ENCODE data around the gene DNM2. TPM values are rescaled to one million over a fixed set of nuclear protein-coding genes. Genes with fewer than 3 reads are reported as not detected.

The DNM2 gene
- total and polyA plus RNA-seq, 5 donors from 2014 or later, result 61.8 to 269 (median 63.1) TPM

DNA sequence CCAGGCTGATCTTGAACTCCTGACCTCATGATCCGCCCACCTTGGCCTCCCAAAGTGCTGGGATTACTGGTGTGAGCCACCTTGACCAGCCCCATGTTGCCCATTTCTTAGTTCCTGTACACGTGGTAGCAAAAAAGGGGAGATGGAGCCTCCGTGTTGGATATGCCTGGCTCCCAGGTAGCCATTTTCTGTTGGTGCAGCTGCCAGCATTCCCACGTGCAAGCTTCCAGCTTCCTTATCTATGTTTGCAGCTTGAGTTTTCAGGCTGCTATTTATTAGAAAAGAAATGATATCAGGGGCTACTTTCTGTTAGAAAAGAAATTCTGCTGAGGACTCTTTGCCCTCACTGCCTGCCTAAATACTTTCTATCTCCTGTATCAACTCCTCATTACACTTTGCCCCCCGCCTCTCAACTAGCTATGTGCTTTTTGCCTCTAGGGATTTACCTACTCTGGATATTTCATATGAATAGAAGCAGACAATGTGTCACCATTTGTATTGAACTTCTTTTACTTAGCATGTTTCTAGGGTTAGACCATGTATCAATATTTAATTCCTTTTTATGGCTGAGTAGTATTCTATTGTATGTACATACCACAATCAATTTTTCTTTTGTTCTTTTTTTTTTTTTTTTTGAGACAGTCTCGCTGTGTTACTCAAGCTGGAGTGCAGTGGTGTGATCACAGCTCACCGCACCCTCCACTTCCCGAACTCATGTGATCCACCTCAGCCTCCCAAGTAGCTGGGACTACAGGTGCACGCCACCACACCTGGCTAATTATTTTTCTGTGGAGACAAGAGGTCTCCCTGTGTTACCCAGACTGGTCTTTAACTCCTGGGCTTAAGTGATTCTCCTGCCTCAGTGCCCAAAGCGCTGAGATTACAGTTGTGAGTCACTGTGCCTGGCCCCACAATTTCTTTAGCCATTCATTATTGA is 121.5 kb downstream of the DNM2 start:
- ATAC-seq (ENCODE audit: low read depth in 2 of 2), result no peak
- H3K27ac ChIP-seq (ENCODE audit: insufficient read depth, low read length, poor library complexity, severe bottlenecking), result no peak overlapping the region
- peaks cover 0 to 5% of the 10 kb centered on the region in 2 experiments for H3K9me3 ChIP-seq (ENCODE audit: control insufficient read depth in 2 of 2, low read length in 2 of 2)
- no peaks in the 10 kb centered on the region for H3K27me3 ChIP-seq (ENCODE audit: control insufficient read depth, insufficient read depth, low read length)
- Mint-ChIP-seq H3K36me3 (peaks cover 12% of the 10 kb centered on the region), H3K27ac (no peak overlapping the region), H3K4me1 (peaks cover 0 to 17% (median 9%) of the 10 kb centered on the region in 4 donors), H3K27me3 (peaks cover 9% of the 10 kb centered on the region), H3K9me3 (peaks cover 0 to 9% (median 2%) of the 10 kb centered on the region in 7 donors), H3K4me3 (peak overlapping the region in 1 of 4 donors; percentile 16)
- peaks cover 6% of the 10 kb centered on the region for H3K4me1 ChIP-seq (ENCODE audit: control insufficient read depth, insufficient read depth, low read length, poor library complexity, severe bottlenecking)
- no peak for DNase-seq
- H3K4me3 ChIP-seq (ENCODE audit: low read depth, low read length), result no peak overlapping the region
- no peaks in the 10 kb centered on the region for H3K36me3 ChIP-seq (ENCODE audit: control insufficient read depth, insufficient read depth, low read length)

DNA sequence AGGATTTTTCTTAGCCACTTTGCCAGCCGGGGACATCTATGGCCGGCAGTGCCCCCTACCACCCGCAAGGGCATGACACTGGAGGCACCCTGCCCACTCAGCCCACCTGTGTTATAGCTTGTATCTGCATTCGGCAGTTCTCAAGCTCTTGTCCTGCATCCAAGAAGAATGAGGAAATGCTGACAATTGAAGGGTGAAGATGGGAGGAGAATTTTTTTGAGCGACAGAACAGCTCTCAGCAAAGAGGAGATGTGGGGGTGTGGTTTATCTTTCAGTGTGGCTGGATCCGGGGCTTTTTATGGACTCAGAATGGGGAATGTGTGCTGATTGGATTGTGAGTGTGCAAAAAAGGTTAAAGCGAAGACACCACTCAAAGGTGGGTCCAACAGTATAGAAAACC is 124.9 kb downstream of the DNM2 start:
- no peaks in the 10 kb centered on the region for H3K27me3 ChIP-seq (ENCODE audit: control insufficient read depth, insufficient read depth, low read length)
- H3K27me3 Mint-ChIP-seq, result peaks cover 4% of the 10 kb centered on the region
- ATAC-seq (ENCODE audit: low read depth in 2 of 2) (no peak), DNase-seq (no peak)
- no peaks in the 10 kb centered on the region for H3K36me3 ChIP-seq (ENCODE audit: control insufficient read depth, insufficient read depth, low read length)
- H3K4me1 ChIP-seq (ENCODE audit: control insufficient read depth, insufficient read depth, low read length, poor library complexity, severe bottlenecking), result no peaks in the 10 kb centered on the region
- peaks cover 0 to 4% (median 0%) of the 10 kb centered on the region in 4 donors for H3K4me1 Mint-ChIP-seq
- H3K27ac Mint-ChIP-seq, result no peak overlapping the region
- no peak overlapping the region for H3K4me3 Mint-ChIP-seq
- peaks cover 3% of the 10 kb centered on the region for H3K36me3 Mint-ChIP-seq
- H3K4me3 ChIP-seq (ENCODE audit: low read depth, low read length), result no peak overlapping the region
- peaks cover 4 to 5% (median 5%) of the 10 kb centered on the region in 7 donors for H3K9me3 Mint-ChIP-seq
- peaks cover 7% of the 10 kb centered on the region in 2 experiments for H3K9me3 ChIP-seq (ENCODE audit: control insufficient read depth in 2 of 2, low read length in 2 of 2)
- H3K27ac ChIP-seq (ENCODE audit: insufficient read depth, low read length, poor library complexity, severe bottlenecking), result no peak overlapping the region

DNA sequence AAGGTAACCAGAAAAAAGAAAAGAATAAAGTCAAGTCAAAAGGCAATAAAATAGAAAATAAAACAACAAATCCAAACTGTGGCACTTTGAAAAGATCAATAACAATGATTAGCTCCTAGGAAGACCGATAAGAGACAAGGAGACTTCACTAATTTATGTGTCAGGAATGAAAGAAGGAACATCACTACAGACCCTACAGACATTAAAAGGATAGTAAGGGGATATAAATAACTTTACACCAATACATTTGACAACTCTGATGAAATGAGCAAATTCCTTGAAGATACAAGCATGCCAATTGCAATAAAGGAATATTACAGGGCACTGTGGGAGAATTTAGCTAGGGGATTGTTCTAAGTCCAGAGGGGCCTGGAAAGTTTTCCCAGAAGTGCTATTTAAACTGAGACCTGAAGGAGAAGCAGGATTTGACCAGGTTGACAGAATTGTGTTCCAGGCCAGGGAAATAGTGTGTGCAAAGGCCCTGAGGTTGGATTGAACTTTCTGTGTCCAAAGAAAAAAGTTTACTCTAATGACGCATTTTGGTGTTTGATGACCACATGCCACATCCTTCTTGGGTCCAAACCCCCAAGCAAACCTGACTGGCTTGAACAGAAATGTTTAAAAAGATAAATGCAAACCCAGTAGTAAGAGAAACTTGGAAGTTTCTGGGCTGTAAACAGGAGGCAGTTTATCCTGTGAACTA is 128.8 kb downstream of the DNM2 start:
- peaks cover 7% of the 10 kb centered on the region in 2 experiments for H3K9me3 ChIP-seq (ENCODE audit: control insufficient read depth in 2 of 2, low read length in 2 of 2)
- Mint-ChIP-seq H3K36me3 (no peaks in the 10 kb centered on the region), H3K9me3 (peaks cover 3 to 5% (median 5%) of the 10 kb centered on the region in 7 donors), H3K4me1 (peaks cover 0 to 5% (median 3%) of the 10 kb centered on the region in 4 donors), H3K4me3 (no peak overlapping the region), H3K27ac (no peak overlapping the region), H3K27me3 (peaks cover 4% of the 10 kb centered on the region)
- no peaks in the 10 kb centered on the region for H3K36me3 ChIP-seq (ENCODE audit: control insufficient read depth, insufficient read depth, low read length)
- no peak overlapping the region for H3K27ac ChIP-seq (ENCODE audit: insufficient read depth, low read length, poor library complexity, severe bottlenecking)
- no peaks in the 10 kb centered on the region for H3K27me3 ChIP-seq (ENCODE audit: control insufficient read depth, insufficient read depth, low read length)
- H3K4me1 ChIP-seq (ENCODE audit: control insufficient read depth, insufficient read depth, low read length, poor library complexity, severe bottlenecking), result no peaks in the 10 kb centered on the region
- ATAC-seq (ENCODE audit: low read depth in 2 of 2) (no peak), DNase-seq (no peak)
- H3K4me3 ChIP-seq (ENCODE audit: low read depth, low read length), result no peak overlapping the region

DNA sequence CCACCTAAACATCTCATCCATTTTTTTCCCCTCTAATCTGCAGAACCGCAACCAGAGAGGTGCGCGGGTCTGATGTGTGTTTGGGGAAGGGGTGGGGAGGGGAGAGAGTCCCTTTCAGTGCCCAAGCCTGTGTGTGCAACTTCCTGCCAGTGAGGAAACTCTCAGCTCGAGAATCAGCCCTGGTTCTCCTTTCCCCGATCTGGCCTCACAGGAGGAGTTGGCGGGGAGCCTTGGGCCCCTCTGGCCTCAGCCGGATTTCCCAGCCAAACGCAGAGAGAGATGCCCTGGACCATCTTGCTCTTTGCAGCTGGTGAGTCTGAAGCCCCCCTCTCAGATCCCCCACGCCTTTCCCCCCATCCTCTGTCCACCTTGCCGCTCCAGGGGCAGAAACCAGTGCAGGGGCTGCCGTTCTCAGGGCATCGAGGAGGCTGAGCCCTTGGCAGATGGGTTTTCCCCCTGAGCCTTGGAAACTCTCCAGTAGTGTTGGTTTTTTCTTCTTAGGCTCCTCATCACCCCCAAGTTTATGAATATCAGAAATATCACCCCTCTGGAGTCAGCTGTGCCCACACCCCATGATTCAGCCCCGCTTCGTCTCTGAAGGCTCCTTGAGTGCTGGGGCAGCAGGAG is 130.5 kb downstream of the DNM2 start, which contains the start of gene C19orf38:
Gene C19orf38, plus strand, starts transcription at position 186 of the 627 bp plus-strand sequence. Its CDS starts 94 bp downstream, at position 280.
- Mint-ChIP-seq H3K36me3 (no peaks in the 10 kb centered on the region), H3K4me3 (peak within 1 kb of the TSS in 1 of 4 donors; percentile 16), H3K27ac (peak within 1 kb of the TSS in 2 of 3 donors; percentile 42 to 64), H3K27me3 (peaks cover 4% of the 10 kb centered on the region), H3K4me1 (peaks cover 0 to 5% (median 3%) of the 10 kb centered on the region in 4 donors), H3K9me3 (peaks cover 0 to 5% (median 5%) of the 10 kb centered on the region in 7 donors)
- no peak within 1 kb of the TSS for H3K27ac ChIP-seq (ENCODE audit: insufficient read depth, low read length, poor library complexity, severe bottlenecking)
- no peaks in the 10 kb centered on the region for H3K4me1 ChIP-seq (ENCODE audit: control insufficient read depth, insufficient read depth, low read length, poor library complexity, severe bottlenecking)
- ATAC-seq (ENCODE audit: low read depth in 2 of 2), result no peak
- H3K36me3 ChIP-seq (ENCODE audit: control insufficient read depth, insufficient read depth, low read length), result no peaks in the 10 kb centered on the region
- H3K9me3 ChIP-seq (ENCODE audit: control insufficient read depth in 2 of 2, low read length in 2 of 2), result peaks cover 7% of the 10 kb centered on the region in 2 experiments
- no peak within 1 kb of the TSS for H3K4me3 ChIP-seq (ENCODE audit: low read depth, low read length)
- H3K27me3 ChIP-seq (ENCODE audit: control insufficient read depth, insufficient read depth, low read length), result no peaks in the 10 kb centered on the region
- no peak for DNase-seq

DNA sequence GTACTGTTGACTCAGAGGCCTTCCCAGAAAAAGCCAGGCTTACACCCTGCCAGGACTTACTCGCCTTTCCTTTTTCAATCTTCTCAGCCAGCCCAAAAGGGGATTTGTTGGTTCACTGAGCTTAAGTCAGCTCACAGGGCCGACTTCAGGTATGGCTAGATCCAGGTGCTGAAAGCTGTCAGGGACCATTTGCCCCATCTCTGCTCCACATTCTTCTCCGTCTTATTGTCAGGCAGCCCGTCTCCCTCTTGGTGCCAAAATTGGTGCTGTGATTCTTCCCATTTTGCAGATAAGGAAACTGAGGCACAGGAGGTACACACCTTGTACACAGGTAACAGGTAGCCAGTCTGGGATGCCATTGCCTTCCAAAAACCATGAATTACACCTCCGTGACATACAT is 132.8 kb downstream of the DNM2 start:
- H3K27ac ChIP-seq (ENCODE audit: insufficient read depth, low read length, poor library complexity, severe bottlenecking), result no peak overlapping the region
- ATAC-seq (ENCODE audit: low read depth in 2 of 2), result no peak
- Mint-ChIP-seq H3K36me3 (no peaks in the 10 kb centered on the region), H3K27ac (no peak overlapping the region), H3K4me1 (peaks cover 0 to 5% (median 3%) of the 10 kb centered on the region in 4 donors), H3K9me3 (peaks cover 0 to 5% (median 5%) of the 10 kb centered on the region in 7 donors), H3K27me3 (peaks cover 4% of the 10 kb centered on the region), H3K4me3 (no peak overlapping the region)
- no peak overlapping the region for H3K4me3 ChIP-seq (ENCODE audit: low read depth, low read length)
- no peaks in the 10 kb centered on the region for H3K36me3 ChIP-seq (ENCODE audit: control insufficient read depth, insufficient read depth, low read length)
- H3K27me3 ChIP-seq (ENCODE audit: control insufficient read depth, insufficient read depth, low read length), result no peaks in the 10 kb centered on the region
- H3K9me3 ChIP-seq (ENCODE audit: control insufficient read depth in 2 of 2, low read length in 2 of 2), result peaks cover 7% of the 10 kb centered on the region in 2 experiments
- no peak for DNase-seq
- no peaks in the 10 kb centered on the region for H3K4me1 ChIP-seq (ENCODE audit: control insufficient read depth, insufficient read depth, low read length, poor library complexity, severe bottlenecking)

DNA sequence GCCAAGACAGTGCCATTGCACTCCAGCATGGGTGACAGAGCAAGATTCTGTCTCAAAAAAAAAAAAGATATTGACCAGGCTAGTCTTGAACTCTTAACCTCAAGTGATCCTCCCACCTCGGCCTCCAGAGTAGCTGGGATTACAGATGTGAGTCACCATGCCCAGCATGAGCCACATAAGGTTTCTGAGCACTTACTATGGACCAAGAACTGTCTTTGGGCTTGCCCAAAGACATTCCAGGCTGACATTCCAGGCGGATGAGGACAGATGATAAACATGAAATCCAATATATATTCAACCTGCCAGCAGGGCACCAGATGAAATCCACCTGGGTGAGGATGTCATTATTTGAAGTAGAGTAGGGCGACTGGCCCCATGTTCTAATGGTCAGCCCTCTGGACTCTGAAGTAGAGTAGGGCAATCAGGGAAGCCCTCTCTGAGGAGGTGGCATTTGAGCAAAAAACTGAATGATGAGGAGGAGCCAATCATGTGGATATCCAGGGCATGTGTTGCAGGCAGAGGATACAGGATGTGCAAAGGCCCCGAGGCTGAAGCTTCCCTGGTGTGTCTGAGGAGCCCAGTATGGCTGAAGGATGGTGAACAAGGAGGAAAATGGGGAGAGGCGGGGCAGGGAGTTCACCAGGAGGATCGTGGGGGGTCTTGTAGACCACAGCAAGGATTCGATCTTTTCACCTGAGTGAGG is 134.4 kb downstream of the DNM2 start:
- Mint-ChIP-seq H3K9me3 (no peaks in the 10 kb centered on the region), H3K27ac (no peak overlapping the region), H3K27me3 (no peaks in the 10 kb centered on the region), H3K4me1 (peaks cover 0 to 5% (median 1%) of the 10 kb centered on the region in 4 donors), H3K36me3 (no peaks in the 10 kb centered on the region), H3K4me3 (no peak overlapping the region)
- DNase-seq (no peak), ATAC-seq (ENCODE audit: low read depth in 2 of 2) (no peak)
- Histone ChIP-seq H3K36me3 (ENCODE audit: control insufficient read depth, insufficient read depth, low read length) (no peaks in the 10 kb centered on the region), H3K4me1 (ENCODE audit: control insufficient read depth, insufficient read depth, low read length, poor library complexity, severe bottlenecking) (no peaks in the 10 kb centered on the region), H3K27ac (ENCODE audit: insufficient read depth, low read length, poor library complexity, severe bottlenecking) (no peak overlapping the region), H3K4me3 (ENCODE audit: low read depth, low read length) (no peak overlapping the region), H3K27me3 (ENCODE audit: control insufficient read depth, insufficient read depth, low read length) (no peaks in the 10 kb centered on the region), H3K9me3 (ENCODE audit: control insufficient read depth in 2 of 2, low read length in 2 of 2) (no peaks in the 10 kb centered on the region)

DNA sequence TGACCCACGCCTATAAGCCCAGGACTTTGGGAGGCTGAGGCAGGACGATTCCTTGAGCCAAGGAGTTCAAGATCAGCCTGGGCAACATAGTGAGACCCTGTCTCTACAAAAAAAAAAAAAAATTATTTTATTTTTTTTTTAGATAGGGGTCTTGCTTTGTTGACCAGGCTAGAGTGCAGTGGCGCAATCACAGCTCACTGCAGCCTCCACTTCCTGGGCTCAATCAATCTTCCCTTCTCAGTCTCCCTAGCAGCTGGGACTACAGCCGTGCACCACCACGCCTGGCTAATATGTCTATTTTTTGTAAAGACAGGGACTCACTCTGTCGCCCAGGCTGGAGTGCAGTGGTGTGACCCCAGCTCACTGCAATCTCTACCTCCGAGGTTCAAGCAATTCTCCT is 135.1 kb downstream of the DNM2 start:
- H3K9me3 ChIP-seq (ENCODE audit: control insufficient read depth in 2 of 2, low read length in 2 of 2), result no peaks in the 10 kb centered on the region
- Mint-ChIP-seq H3K36me3 (no peaks in the 10 kb centered on the region), H3K27me3 (no peaks in the 10 kb centered on the region), H3K9me3 (no peaks in the 10 kb centered on the region), H3K4me3 (no peak overlapping the region), H3K27ac (no peak overlapping the region), H3K4me1 (peaks cover 0 to 5% (median 1%) of the 10 kb centered on the region in 4 donors)
- DNase-seq (no peak), ATAC-seq (ENCODE audit: low read depth in 2 of 2) (no peak)
- no peaks in the 10 kb centered on the region for H3K27me3 ChIP-seq (ENCODE audit: control insufficient read depth, insufficient read depth, low read length)
- no peak overlapping the region for H3K4me3 ChIP-seq (ENCODE audit: low read depth, low read length)
- H3K36me3 ChIP-seq (ENCODE audit: control insufficient read depth, insufficient read depth, low read length), result no peaks in the 10 kb centered on the region
- H3K27ac ChIP-seq (ENCODE audit: insufficient read depth, low read length, poor library complexity, severe bottlenecking), result no peak overlapping the region
- H3K4me1 ChIP-seq (ENCODE audit: control insufficient read depth, insufficient read depth, low read length, poor library complexity, severe bottlenecking), result no peaks in the 10 kb centered on the region

All from CD4-positive, CD25-positive, alpha-beta regulatory T cell (primary cell).